Mesendoderm (in vitro differentiated cells): Measurements from ENCODE around the gene TNS3.

Experiments
- DNase-seq: peaks from one replicate; pipeline ENCODE4 v3.0.0; 2013
- H2AK5ac ChIP-seq: 2 replicates; pipeline ENCODE4 v1.6.1; 2013; ENCODE audit warnings: low read length, inconsistent platforms
- H2BK120ac ChIP-seq: 2 replicates; pipeline ENCODE4 v1.6.1; 2013; ENCODE audit warnings: low read depth, mild to moderate bottlenecking, low read length, moderate library complexity, mixed read lengths
- H2BK15ac ChIP-seq: replicated peaks from 2 replicates; pipeline ENCODE4 v1.6.1; 2013; ENCODE audit warnings: low read depth, mild to moderate bottlenecking, moderate library complexity
- H2BK5ac ChIP-seq: 2 replicates; pipeline ENCODE4 v1.6.1; 2013; ENCODE audit warnings: low read length, inconsistent platforms
- H3K18ac ChIP-seq: 2 replicates; pipeline ENCODE4 v1.6.1; 2013; ENCODE audit warnings: mild to moderate bottlenecking, low read length, mixed read lengths
- H3K23ac ChIP-seq: one replicate; pipeline ENCODE4 v1.6.1; 2013; ENCODE audit warnings: low read length
- H3K27ac ChIP-seq: 2 replicates; pipeline ENCODE4 v1.5.1; 2013; ENCODE audit warnings: low read depth, mild to moderate bottlenecking, inconsistent platforms, low read length, moderate library complexity
- H3K27me3 ChIP-seq: 2 replicates; pipeline ENCODE4 v1.6.1; 2013; ENCODE audit warnings: low read length, control low read depth, mild to moderate bottlenecking, inconsistent platforms; ENCODE audit not compliant: insufficient read depth, poor library complexity
- H3K36me3 ChIP-seq: 2 replicates; pipeline ENCODE4 v1.6.1; 2013; ENCODE audit warnings: low read length, inconsistent platforms; ENCODE audit not compliant: control insufficient read depth, insufficient read depth
- H3K4ac ChIP-seq: one replicate; pipeline ENCODE4 v1.6.1; 2013; ENCODE audit warnings: low read depth, mild to moderate bottlenecking, low read length, moderate library complexity
- H3K4me1 ChIP-seq: 2 replicates; pipeline ENCODE4 v1.6.1; 2013; ENCODE audit warnings: low read depth, low read length, inconsistent platforms; ENCODE audit not compliant: control insufficient read depth
- H3K4me2 ChIP-seq: 2 replicates; pipeline ENCODE4 v1.6.1; 2013; ENCODE audit warnings: low read length
- H3K4me3 ChIP-seq: 2 replicates; pipeline ENCODE4 v1.5.1; 2013; ENCODE audit warnings: mild to moderate bottlenecking, low read length
- H3K56ac ChIP-seq: one replicate; pipeline ENCODE4 v1.6.1; 2013; ENCODE audit warnings: low read length
- H3K79me1 ChIP-seq: 2 replicates; pipeline ENCODE4 v1.6.1; 2013; ENCODE audit warnings: low read length, inconsistent platforms
- H3K79me2 ChIP-seq: 2 replicates; pipeline ENCODE4 v1.6.1; 2013; ENCODE audit warnings: mild to moderate bottlenecking, low read length; ENCODE audit not compliant: control insufficient read depth, insufficient read depth
- H3K9ac ChIP-seq: 2 replicates; pipeline ENCODE4 v1.6.1; 2013; ENCODE audit warnings: low read length, inconsistent platforms
- H4K5ac ChIP-seq: one replicate; pipeline ENCODE4 v1.6.1; 2013; ENCODE audit warnings: low read length
- H4K8ac ChIP-seq: one replicate; pipeline ENCODE4 v1.6.1; 2013; ENCODE audit warnings: low read depth, mild to moderate bottlenecking, control low read depth, low read length, moderate library complexity
- WGBS: extraction: QIAGEN DNeasy Blood & Tissue Kit; methylation state at CpG from one replicate; pipeline ENCODE4 v1.1.7; 2013; ENCODE audit warnings: low lambda C conversion rate, missing lambda C conversion rate; ENCODE audit not compliant: insufficient coverage; ENCODE audit errors: extremely low coverage; 5-methylcytosine and 5-hydroxymethylcytosine counted together

The TNS3 gene

GRCh38 chr7:47290867-47291266 lies 291.0 kb downstream of the TNS3 start:
- Histone ChIP-seq H2BK5ac (no peak overlapping the region), H3K23ac (no peak overlapping the region), H3K4me2 (no peak overlapping the region), H3K27ac (no peak overlapping the region), H3K4ac (no peak overlapping the region), H2BK15ac (no peak overlapping the region), H3K56ac (no peak overlapping the region), H3K9ac (no peak overlapping the region), H3K4me3 (no peak overlapping the region), H3K4me1 (no peaks in the 10 kb centered on the region), H3K36me3 (no peaks in the 10 kb centered on the region), H4K5ac (no peak overlapping the region), H3K79me2 (no peaks in the 10 kb centered on the region), H3K18ac (no peak overlapping the region), H2AK5ac (no peak overlapping the region), H2BK120ac (no peak overlapping the region), H3K79me1 (no peaks in the 10 kb centered on the region), H3K27me3 (no peaks in the 10 kb centered on the region), H4K8ac (no peak overlapping the region)
- no CpG with 5 or more reads among the region's 2 CpGs for WGBS
- DNase-seq: no peak

GRCh38 chr7:47290466-47290865 lies 291.4 kb downstream of the TNS3 start:
- H3K4me2 ChIP-seq: no peak overlapping the region
- H3K18ac ChIP-seq: no peak overlapping the region
- no peaks in the 10 kb centered on the region for H3K79me1 ChIP-seq
- H3K4ac ChIP-seq: no peak overlapping the region
- no peaks in the 10 kb centered on the region for H3K27me3 ChIP-seq
- H3K4me1 ChIP-seq: no peaks in the 10 kb centered on the region
- no peak overlapping the region for H3K23ac ChIP-seq
- H4K5ac ChIP-seq: no peak overlapping the region
- H3K4me3 ChIP-seq: no peak overlapping the region
- H3K79me2 ChIP-seq: no peaks in the 10 kb centered on the region
- no peak for DNase-seq
- H3K56ac ChIP-seq: no peak overlapping the region
- H3K27ac ChIP-seq: no peak overlapping the region
- no peaks in the 10 kb centered on the region for H3K36me3 ChIP-seq
- no peak overlapping the region for H2BK15ac ChIP-seq
- no peak overlapping the region for H3K9ac ChIP-seq
- no peak overlapping the region for H2BK120ac ChIP-seq
- H4K8ac ChIP-seq: no peak overlapping the region
- H2BK5ac ChIP-seq: no peak overlapping the region
- WGBS: no CpG with 5 or more reads among the region's 3 CpGs
- no peak overlapping the region for H2AK5ac ChIP-seq

GRCh38 chr7:47288060-47288459 lies 293.9 kb downstream of the TNS3 start:
- Histone ChIP-seq H3K23ac (no peak overlapping the region), H3K4ac (no peak overlapping the region), H4K5ac (no peak overlapping the region), H3K79me2 (no peaks in the 10 kb centered on the region), H3K4me2 (no peak overlapping the region), H3K79me1 (no peaks in the 10 kb centered on the region), H2BK120ac (no peak overlapping the region), H2BK15ac (no peak overlapping the region), H2BK5ac (no peak overlapping the region), H3K36me3 (no peaks in the 10 kb centered on the region), H2AK5ac (no peak overlapping the region), H3K18ac (no peak overlapping the region), H3K4me1 (no peaks in the 10 kb centered on the region), H3K27me3 (no peaks in the 10 kb centered on the region), H4K8ac (no peak overlapping the region), H3K27ac (no peak overlapping the region), H3K9ac (no peak overlapping the region), H3K56ac (no peak overlapping the region), H3K4me3 (no peak overlapping the region)
- no peak for DNase-seq
- WGBS: no CpG with 5 or more reads among the region's 6 CpGs

DNA sequence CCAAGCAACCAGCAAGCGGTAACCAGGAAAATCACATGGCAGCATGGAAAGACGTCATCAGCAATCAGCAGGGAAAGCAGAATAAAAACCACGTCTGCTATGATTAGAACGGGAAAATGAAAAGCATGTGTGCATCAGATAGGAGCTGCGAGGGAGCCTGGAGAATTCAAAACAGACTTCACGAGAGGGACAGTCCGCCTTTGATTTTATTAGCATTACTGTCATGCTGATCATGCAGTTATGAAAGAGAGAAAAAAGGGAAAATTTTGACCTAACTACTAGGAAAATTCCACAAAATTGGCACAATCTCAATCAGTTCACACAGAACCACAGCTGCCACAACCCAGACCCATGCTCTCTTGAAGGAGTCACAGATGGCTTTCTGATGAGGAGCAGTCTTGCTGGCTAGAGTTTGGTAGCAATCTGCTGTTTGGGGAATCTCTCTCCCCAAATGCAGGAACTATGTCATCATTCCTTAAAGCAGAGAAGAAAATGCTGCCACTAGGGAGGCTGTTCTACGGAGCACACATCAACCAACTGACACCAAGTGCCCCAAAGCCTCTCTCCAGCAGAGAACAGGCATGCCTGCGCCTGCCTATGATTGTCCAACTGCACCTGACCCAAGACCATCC lies 295.9 kb downstream of the TNS3 start:
- no peak overlapping the region for H2BK15ac ChIP-seq
- H3K79me2 ChIP-seq: no peaks in the 10 kb centered on the region
- no peak overlapping the region for H2BK5ac ChIP-seq
- no peak overlapping the region for H3K4ac ChIP-seq
- WGBS: no CpG with 5 or more reads among the region's 9 CpGs
- H3K18ac ChIP-seq: no peak overlapping the region
- peak; percentile 8 for DNase-seq
- H4K8ac ChIP-seq: no peak overlapping the region
- no peak overlapping the region for H3K4me2 ChIP-seq
- H2BK120ac ChIP-seq: no peak overlapping the region
- no peak overlapping the region for H3K4me3 ChIP-seq
- no peak overlapping the region for H3K56ac ChIP-seq
- no peak overlapping the region for H4K5ac ChIP-seq
- no peak overlapping the region for H3K9ac ChIP-seq
- H3K4me1 ChIP-seq: no peaks in the 10 kb centered on the region
- H3K27me3 ChIP-seq: no peaks in the 10 kb centered on the region
- no peaks in the 10 kb centered on the region for H3K79me1 ChIP-seq
- no peaks in the 10 kb centered on the region for H3K36me3 ChIP-seq
- no peak overlapping the region for H3K23ac ChIP-seq
- H3K27ac ChIP-seq: no peak overlapping the region
- H2AK5ac ChIP-seq: no peak overlapping the region

DNA sequence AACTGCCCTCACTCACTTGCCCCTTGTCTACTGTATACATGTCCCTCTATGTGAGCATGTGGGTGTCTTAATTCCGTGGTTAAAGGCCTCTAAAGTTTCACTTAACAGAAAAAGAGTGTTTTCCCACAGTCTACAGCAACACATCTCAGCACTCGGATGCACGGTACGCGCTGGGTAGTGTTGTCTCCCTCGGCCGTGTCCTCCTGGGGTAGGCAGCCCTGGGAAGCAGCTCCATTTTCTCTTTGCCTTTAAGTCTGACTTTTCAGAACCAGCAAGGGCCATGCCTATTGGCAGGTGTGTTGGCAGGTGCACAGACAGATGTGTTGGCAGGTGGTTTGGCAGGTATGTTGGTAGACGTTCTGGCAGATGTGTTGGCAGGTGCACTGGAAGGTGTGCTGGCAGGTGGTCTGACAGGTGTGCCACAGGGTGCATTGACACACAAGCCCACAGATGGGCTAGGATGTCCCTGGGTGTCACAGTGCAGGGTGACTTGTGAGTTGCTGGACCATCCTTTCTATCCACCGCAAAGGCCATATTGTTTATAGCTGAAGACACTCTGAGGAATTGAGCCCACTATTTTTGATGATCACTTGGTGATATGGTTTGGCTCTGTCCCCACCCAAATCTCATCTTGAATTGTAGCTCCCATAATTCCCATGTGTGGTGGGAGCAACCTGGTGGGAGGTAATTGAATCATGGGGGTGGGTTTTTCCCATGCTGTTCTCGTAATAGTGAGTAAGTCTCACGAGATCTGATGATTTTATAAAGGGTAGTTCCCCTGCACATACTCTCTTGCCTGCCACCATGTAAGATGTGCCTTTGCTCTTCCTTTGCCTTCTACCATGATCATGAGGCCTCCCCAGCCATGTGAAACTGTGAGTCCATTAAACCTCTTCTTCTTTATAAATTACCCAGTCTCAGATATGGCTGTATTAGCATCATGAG lies 296.9 kb downstream of the TNS3 start:
- no peak for DNase-seq
- H3K4me1 ChIP-seq: no peaks in the 10 kb centered on the region
- no peaks in the 10 kb centered on the region for H3K79me1 ChIP-seq
- no peak overlapping the region for H3K27ac ChIP-seq
- H3K18ac ChIP-seq: no peak overlapping the region
- no peaks in the 10 kb centered on the region for H3K79me2 ChIP-seq
- H3K56ac ChIP-seq: no peak overlapping the region
- H3K9ac ChIP-seq: no peak overlapping the region
- no CpG with 5 or more reads among the region's 11 CpGs for WGBS
- no peak overlapping the region for H3K23ac ChIP-seq
- H3K4me3 ChIP-seq: no peak overlapping the region
- H3K27me3 ChIP-seq: no peaks in the 10 kb centered on the region
- no peak overlapping the region for H4K8ac ChIP-seq
- no peak overlapping the region for H4K5ac ChIP-seq
- no peaks in the 10 kb centered on the region for H3K36me3 ChIP-seq
- H2BK120ac ChIP-seq: no peak overlapping the region
- no peak overlapping the region for H2AK5ac ChIP-seq
- H2BK15ac ChIP-seq: no peak overlapping the region
- no peak overlapping the region for H3K4me2 ChIP-seq
- no peak overlapping the region for H2BK5ac ChIP-seq
- no peak overlapping the region for H3K4ac ChIP-seq
